D721Med (cell line): ENCODE data around the gene SAMD5.

Experiments
- DNase-seq: peaks from one replicate; pipeline ENCODE4 v3.0.0; 2011; ENCODE audit warnings: low spot score; ENCODE audit not compliant: insufficient read length
- FAIRE-seq: peaks from 2 replicates; lab custom pipeline; 2011; peaks lifted over from hg19 to GRCh38; lab: Jason Lieb, UNC
- CTCF ChIP-seq: IDR thresholded peaks from 2 replicates; pipeline ENCODE4 v1.5.1; 2012; ENCODE audit warnings: mild to moderate bottlenecking, control low read depth; ENCODE audit not compliant: insufficient read depth; ENCODE audit errors: missing control alignments

The SAMD5 gene

GRCh38 chr6:147486683-147487082 is 21.8 kb upstream of the SAMD5 start:
- TF ChIP-seq CTCF = no peak
- DNase-seq (no peak), FAIRE-seq (no peak)

- TF ChIP-seq CTCF = no peak
- no peak for FAIRE-seq
- no peak for DNase-seq
Measured at GRCh38 chr6:147497472-147497871, 11.0 kb upstream of the SAMD5 start.

GRCh38 chr6:147503587-147503986 is 4.9 kb upstream of the SAMD5 start:
- TF ChIP-seq CTCF = no peak
- no peak for DNase-seq
- FAIRE-seq = no peak

- DNase-seq (no peak), FAIRE-seq (no peak)
- TF ChIP-seq CTCF = no peak
Measured at GRCh38 chr6:147504848-147505247, 3.6 kb upstream of the SAMD5 start.

- FAIRE-seq (no peak), DNase-seq (no peak)
- TF ChIP-seq CTCF = peak; percentile 89
Measured at GRCh38 chr6:147506704-147507114, 1.8 kb upstream of the SAMD5 start.

- TF ChIP-seq CTCF = no peak
- DNase-seq (no peak), FAIRE-seq (no peak)
Measured at GRCh38 chr6:147507162-147508041, 1.1 kb upstream of the SAMD5 start.
